Progenitor cell of endocrine pancreas (in vitro differentiated cells): Measurements from ENCODE around the gene ABI3. TPM values are rescaled to one million over a fixed set of nuclear protein-coding genes. Genes with fewer than 3 reads are reported as not detected.

ENCODE experiments used
- DNase-seq: peaks from one replicate; pipeline ENCODE4 v3.0.0; 2021; ENCODE audit warnings: low spot score; ENCODE audit not compliant: unreplicated experiment
- H3K27ac Mint-ChIP-seq: 2 replicates; pipeline ENCODE4 v1.8.0; 2021; ENCODE audit warnings: mild to moderate bottlenecking, moderate library complexity, mixed read lengths
- H3K27me3 Mint-ChIP-seq: 2 replicates; pipeline ENCODE4 v1.8.0; 2021; ENCODE audit warnings: mixed read lengths
- H3K36me3 Mint-ChIP-seq: 2 replicates; pipeline ENCODE4 v1.8.0; 2022; ENCODE audit warnings: mixed read lengths; ENCODE audit not compliant: insufficient read depth
- H3K4me1 Mint-ChIP-seq: 2 replicates; pipeline ENCODE4 v1.8.0; 2021; ENCODE audit warnings: low read depth, mixed read lengths
- H3K4me3 Mint-ChIP-seq: 2 replicates; pipeline ENCODE4 v1.8.0; 2021; ENCODE audit warnings: low read depth, mild to moderate bottlenecking, moderate library complexity, mixed read lengths
- H3K9me3 Mint-ChIP-seq: 2 replicates; pipeline ENCODE4 v1.8.0; 2021; ENCODE audit warnings: low read depth, mixed read lengths
- CTCF ChIP-seq: fragments of 200-600 bp; sonication (generic); IDR thresholded peaks from one replicate; pipeline ENCODE4 v1.5.0; 2021; ENCODE audit warnings: antibody characterized with exemption, mild to moderate bottlenecking; ENCODE audit not compliant: unreplicated experiment
- total RNA-seq: library from RNA; stranded (reverse); gene quantifications from 2 replicates; pipeline ENCODE4 v1.2.1, GENCODE V29; 2021

Gene ABI3
- total RNA-seq, 1 donor from 2014 or later = not detected

- Mint-ChIP-seq H3K36me3 (no peaks in the 10 kb centered on the region), H3K4me1 (no peaks in the 10 kb centered on the region), H3K4me3 (no peak overlapping the region), H3K9me3 (no peaks in the 10 kb centered on the region), H3K27me3 (peaks cover 10% of the 10 kb centered on the region), H3K27ac (no peak overlapping the region)
- no peak for TF ChIP-seq CTCF
- DNase-seq = no peak
Observed at GRCh38 chr17:49249890-49250522, 39.5 kb downstream of the ABI3 start.

- H3K27ac Mint-ChIP-seq = no peak overlapping the region
- TF ChIP-seq CTCF = peak; percentile 20
- H3K36me3 Mint-ChIP-seq = no peaks in the 10 kb centered on the region
- DNase-seq = no peak
- no peaks in the 10 kb centered on the region for H3K9me3 Mint-ChIP-seq
- peaks cover 13% of the 10 kb centered on the region for H3K27me3 Mint-ChIP-seq
- H3K4me1 Mint-ChIP-seq = no peaks in the 10 kb centered on the region
- no peak overlapping the region for H3K4me3 Mint-ChIP-seq
Observed at GRCh38 chr17:49252148-49252695, 41.7 kb downstream of the ABI3 start.

GRCh38 chr17:49254066-49254465, 43.6 kb downstream of the ABI3 start:
- TF ChIP-seq CTCF = no peak
- Mint-ChIP-seq H3K27me3 (peaks cover 12% of the 10 kb centered on the region), H3K4me3 (no peak overlapping the region), H3K27ac (no peak overlapping the region), H3K9me3 (no peaks in the 10 kb centered on the region), H3K4me1 (no peaks in the 10 kb centered on the region), H3K36me3 (no peaks in the 10 kb centered on the region)
- DNase-seq = no peak

- TF ChIP-seq CTCF = no peak
- Mint-ChIP-seq H3K27me3 (peaks cover 16% of the 10 kb centered on the region), H3K36me3 (no peaks in the 10 kb centered on the region), H3K9me3 (no peaks in the 10 kb centered on the region), H3K4me1 (no peaks in the 10 kb centered on the region), H3K27ac (no peak overlapping the region), H3K4me3 (no peak overlapping the region)
- no peak for DNase-seq
Observed at GRCh38 chr17:49255125-49255524, 44.6 kb downstream of the ABI3 start.

GRCh38 chr17:49258394-49258793, 47.9 kb downstream of the ABI3 start:
- Mint-ChIP-seq H3K36me3 (no peaks in the 10 kb centered on the region), H3K9me3 (no peaks in the 10 kb centered on the region), H3K27ac (no peak overlapping the region), H3K4me1 (no peaks in the 10 kb centered on the region), H3K27me3 (peaks cover 28% of the 10 kb centered on the region), H3K4me3 (no peak overlapping the region)
- TF ChIP-seq CTCF = no peak
- no peak for DNase-seq
